Fibroblast of the conjunctiva (primary cell): ENCODE data around the gene OLFML2B.

Experiments
- DNase-seq: peaks from one replicate; pipeline ENCODE4 v3.0.0-alpha.2; 2010; ENCODE audit warnings: low read depth

The OLFML2B gene

DNA sequence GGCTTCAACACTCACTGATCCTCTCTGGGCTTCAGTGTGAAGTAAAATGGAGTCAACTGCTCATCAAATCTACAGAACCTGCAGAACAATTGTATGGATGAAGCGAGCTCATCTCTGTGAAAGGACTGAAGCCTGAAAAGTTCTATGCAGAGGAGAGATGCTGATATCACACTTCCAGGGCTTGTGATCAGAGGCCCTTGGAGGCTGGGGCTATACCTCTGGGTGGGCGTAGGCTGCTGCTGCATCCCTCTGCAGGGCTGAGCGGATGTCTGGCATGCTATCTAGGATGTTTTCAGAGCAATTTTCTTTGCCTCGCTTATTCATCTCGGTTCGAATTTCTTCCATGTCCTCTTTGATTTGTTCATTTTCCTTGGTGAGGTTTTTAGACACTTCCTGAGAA lies 17.6 kb downstream of the OLFML2B start:
- DNase-seq, result no peak

DNA sequence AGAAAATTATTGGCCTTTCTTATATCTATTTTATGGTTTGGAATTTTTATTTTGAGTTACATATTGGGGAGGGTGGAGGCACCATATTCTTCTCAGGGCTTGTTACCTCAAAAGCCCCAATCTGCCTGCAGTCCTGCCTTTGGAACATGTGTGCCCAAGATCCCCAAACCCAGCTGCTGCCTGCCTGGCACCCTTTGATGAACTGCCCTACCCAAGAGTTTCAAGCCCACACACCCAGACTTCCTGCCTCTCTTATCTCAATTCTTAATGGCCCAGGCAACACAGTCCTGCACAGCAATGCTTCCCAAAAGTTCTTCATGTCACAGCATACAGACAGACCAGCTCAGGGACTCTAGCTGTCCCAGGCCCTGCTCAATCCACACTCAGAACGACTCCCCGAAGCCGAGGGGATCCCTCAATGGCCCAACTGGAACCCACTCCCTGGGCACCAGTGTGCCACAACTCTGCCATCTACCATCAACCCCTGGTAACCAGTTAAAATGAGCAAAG lies 19.2 kb downstream of the OLFML2B start:
- DNase-seq, result no peak

DNA sequence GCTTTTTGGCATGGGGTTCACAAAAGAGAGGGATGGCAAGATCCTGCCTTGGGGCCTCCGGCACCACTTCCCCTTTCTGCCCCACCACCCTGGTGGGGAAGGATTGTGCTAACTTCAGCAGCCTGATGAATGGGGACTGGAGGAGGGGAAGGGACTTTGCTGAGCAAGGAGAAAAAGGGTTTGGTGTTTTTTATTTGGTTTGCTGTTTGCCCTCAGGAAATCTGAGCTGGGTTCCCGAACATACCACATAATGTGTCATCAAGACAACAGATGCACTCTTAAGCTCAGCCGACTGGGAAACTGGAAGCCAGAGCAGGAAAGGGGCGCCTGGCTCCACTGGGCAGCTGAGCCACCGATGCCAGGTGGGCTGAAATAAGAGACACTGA lies 19.8 kb downstream of the OLFML2B start:
- peak; percentile 45 for DNase-seq

DNA sequence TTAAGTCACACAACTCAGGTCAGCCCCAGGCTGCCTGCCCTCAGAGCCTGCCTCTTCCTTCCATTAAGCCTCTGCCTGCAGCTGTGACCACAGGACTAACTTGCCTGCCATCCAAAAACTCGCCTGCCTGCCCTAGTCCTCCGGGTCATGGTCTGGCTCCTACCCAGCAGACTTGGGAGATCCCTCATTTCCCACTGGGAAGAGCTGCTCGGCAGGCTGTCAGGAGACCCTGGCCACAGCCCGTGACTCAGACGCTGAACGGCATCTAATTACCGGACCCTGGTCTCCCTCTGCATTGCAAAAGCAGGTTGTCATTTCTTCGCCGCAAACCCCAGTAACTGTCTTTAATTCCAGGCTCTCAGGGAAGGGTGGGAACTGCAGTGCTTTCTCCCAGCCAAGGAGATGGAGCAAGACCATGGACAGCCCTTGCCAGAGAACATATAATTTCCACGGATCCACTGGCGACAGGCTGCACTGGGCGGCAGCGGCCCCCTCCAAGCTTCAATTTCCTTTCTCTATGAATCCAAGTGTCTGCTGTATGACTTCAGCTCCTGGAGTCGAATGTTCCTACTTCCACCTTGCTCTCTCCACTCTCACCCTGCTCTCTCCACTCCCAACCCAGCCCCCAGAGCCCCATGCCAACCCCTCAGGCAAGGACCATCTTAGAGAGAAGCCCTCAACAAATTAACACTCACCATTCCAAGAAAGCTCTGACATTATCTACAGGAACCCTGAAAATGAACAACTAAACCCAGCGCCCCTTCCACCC lies 20.4 kb downstream of the OLFML2B start:
- DNase-seq, result peak; percentile 70

DNA sequence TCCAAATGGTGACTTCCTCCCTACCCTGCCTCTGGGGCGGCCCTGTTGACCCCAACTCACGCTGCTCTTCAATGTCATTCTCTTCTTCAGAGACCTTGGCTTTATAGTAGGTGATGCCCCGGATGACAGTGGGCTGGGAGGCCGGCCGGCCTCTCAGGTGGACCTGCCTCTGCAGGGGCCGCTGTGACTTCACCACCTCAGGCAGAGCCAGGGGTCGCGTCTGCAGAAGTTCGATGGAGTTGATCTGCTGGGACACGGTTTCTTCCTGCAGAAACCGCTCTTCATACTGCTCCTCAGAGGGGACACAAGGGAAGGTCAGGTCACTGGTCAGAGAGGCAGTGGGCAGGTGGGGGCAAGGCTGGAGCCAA lies 23.6 kb downstream of the OLFML2B start:
- DNase-seq, result no peak

DNA sequence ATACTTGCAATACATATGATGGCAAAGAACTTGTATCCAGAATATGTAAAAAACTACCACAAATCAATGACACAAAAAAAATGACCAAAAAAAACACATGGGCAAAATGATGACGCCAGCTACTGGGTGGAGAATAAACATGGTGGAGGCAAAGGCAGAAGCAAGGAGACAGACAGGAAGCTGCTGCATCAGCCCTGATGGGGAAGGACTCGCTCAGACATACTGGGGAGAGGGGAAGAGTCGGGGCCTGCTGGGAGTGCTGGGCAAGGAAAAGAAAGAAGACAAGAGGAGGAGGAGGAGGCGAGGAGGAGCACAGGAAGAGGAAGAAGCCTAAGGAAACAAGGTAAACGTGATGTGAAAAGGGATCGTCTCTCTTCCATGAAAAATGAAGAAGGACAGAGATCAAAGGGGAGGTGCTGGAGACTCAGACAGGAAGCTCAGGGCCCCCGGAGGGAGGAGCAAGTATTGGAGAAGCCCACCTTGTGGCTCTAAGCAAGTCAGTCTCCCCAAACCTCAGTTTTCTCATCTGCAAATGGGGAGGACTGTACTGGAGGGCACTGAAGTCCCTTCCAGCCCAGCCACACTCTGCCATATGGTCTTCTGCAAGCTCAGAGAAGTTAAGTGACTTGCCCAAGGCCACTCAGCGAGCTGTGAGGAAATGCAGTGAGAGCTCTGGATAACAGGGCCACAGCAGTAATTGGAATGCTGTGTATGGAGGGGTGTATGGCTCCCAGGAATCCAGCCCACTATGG lies 24.2 kb downstream of the OLFML2B start:
- DNase-seq, result no peak

DNA sequence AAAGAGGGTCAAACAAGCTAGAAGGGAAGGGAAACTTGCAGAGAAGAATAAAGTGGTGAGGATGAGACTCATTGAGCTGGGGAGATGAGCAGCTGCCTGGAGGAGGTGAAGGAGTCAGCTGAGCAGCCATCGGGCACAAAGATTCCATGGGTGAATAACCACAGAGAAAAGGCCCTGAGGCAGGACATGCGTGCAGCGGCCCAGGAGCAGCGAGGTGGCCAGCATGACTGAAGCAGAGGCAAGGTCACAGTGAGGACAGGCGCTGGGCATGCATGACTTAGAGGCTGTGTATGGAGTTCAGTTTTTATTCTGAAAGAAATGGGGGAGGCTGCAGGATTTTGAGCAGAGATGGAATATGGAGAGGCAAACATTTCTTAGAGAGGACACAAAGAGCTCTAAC lies 24.9 kb downstream of the OLFML2B start:
- no peak for DNase-seq

DNA sequence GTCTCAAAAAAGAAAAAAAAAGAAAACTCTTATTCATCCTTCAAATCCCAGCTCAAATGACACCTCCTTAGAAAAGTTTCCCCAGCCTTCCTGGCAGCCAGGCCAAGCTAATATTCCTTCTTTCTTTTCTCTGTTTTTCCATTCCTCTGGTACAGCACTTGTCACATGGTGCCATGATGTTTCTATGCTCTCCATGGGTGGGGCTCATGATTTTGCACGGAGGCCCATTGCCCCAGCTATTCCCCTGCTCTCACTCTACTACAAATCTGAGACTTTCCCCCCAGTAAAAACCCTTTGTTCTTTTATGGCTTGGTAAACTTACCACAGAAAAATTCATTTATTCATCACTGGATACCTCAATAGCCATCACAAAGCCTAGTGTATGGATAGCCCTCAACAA lies 26.5 kb downstream of the OLFML2B start:
- no peak for DNase-seq

DNA sequence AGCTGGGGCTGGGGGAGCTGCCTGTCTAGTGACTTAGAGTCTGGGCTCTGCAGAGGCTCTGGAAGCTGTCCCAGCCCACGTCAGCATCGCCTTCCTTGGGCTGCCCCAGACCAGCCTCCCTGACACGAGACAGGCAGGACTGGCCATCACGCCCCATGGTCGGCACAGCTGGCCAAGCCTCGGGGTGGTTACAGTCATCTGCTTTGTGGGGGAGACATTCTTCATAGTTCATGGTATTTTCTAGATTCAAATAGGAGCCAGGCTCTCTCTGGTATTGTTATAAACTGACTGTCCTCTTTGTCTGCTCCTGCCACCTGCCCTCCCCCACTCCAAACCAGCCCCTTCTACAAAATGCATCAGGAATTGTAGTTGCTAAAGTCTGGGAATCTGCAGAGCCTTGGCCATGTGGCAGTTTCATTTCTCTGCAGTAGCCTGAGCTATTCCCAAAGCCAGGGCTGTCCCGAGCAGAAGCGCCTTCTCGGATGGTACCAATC lies 29.4 kb downstream of the OLFML2B start:
- DNase-seq, result no peak

DNA sequence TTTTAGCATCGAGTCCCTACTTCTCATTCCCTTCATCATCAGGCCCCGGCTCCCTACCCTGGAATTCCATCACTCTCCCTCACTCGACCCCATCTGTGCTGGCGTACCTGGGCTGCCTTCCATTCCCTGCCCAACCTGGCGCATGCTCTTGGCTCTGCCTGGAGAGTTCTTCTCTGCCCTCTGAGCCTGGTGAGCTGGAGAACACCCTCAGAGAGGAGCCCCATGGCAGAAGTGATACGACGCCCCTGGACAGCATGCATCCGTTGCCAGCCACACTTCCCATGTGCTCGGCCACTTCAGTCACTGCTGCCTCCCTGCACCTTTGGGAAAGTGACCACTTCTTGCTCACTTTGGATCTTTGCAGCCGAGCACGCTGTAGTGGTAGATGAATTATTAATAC lies 30.1 kb downstream of the OLFML2B start:
- no peak for DNase-seq

DNA sequence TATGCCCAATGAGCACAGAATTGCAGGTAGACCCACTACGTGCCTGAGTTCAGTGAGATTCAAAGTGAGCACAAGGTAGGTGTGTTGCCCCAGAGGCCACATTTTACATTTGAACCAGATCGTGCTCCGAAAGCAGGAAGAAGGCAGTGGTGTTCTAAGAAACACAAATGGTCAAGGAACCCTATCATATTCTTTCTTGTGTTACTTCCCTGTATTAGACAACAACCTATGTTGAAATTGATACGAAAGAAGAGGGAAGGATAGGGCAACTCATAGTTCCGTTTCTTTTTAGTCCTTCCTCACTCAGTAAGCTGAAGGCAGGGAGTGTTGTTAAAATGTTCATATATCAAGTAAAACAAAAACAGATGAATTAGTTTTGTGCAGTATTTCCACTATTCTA lies 33.9 kb downstream of the OLFML2B start:
- DNase-seq, result no peak

DNA sequence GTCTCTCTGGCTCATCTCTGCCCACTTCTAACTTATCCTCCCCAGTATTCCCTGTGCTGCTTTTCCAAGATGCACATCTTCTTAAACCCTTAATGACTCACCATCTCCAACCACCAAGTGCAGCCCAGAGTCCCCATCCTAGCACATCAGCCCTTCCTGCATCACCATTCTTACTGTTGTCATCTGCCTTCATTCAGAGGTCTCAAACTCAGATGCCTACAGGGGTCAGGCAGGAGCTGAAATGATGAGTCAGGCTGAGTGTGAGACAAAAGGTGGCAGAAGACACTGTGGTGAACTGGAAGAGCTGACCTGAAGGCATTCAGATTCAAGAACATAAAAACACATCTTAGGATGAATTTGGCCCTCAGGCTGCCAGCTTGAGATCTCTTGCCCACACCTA lies 34.6 kb downstream of the OLFML2B start:
- no peak for DNase-seq

DNA sequence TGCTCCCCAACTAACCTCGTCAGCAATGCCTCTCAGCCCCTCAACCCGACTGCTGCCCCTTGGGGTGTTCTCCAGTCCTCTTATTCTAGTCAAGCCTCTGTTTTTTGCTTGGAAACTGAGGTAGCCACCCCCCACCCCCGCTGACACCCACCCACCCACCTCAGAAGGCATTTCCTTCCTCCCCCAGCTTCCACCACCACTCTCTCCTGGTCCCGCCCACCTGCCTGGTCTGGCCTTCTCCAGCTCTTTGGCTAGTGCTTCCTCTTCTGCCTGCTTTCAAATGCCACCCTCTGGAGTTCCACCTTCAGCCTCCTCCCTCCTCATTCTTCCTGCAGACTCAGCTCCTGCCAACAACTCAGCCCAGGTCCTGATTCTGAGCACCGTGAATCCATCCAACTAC lies 35.3 kb downstream of the OLFML2B start:
- DNase-seq, result no peak

DNA sequence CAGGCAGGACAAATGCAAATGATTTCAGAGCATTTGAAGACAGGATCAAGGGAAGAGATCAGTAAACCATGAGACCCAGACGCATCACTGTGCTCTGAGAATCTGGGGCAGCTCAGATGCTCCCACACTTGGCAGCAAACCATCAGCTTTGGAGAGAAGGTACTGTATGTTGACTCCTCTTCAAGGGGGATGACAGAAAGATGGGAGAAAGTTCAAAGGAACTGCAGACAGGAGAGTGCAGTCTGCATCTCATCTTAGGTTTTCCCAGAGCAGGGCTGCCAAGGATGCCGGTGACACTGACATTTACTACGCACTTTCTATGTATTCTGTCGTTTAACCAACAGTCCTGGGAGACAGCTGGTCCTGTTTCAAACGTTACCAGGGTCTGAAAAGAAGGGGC lies 35.8 kb downstream of the OLFML2B start:
- DNase-seq, result no peak

DNA sequence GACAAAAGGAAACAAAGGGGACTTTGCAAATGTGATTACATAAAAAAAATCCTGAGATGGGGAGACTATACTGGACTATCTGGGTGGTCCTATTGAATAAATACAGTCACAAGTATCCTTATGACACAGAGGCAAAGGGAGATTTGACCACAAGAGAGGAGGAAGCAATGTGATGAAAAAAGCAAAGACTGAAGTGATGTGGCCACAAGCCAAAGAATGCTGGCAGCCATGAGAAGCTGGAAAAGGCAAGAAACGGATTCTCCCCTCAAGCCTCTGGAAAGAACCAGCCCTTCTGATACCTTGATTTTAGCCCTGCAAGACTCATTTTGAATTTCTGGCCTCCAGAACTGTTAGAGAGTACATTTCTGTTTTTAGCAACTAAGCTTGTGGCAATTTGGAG lies 36.4 kb downstream of the OLFML2B start:
- no peak for DNase-seq

DNA sequence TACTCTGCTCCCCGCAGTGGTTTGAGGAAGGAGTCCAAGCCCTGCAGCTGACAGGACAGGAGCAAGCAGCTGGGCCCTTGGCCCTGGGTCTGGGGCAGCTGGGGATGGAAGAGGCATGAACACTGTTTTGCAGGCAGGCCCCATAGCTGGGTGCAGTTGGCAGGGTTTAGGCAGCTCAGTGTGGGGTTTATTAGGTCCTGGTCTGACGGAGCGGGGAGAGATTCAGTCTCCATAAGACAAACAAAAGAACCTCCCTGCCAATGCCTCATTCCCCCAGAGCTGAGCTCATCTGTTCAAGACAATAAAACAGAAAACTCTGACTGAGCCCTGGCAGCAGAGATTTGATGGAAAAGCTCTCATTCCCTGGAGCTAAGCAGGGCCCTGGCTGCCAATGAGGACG lies 37.3 kb downstream of the OLFML2B start:
- peak; percentile 40 for DNase-seq

DNA sequence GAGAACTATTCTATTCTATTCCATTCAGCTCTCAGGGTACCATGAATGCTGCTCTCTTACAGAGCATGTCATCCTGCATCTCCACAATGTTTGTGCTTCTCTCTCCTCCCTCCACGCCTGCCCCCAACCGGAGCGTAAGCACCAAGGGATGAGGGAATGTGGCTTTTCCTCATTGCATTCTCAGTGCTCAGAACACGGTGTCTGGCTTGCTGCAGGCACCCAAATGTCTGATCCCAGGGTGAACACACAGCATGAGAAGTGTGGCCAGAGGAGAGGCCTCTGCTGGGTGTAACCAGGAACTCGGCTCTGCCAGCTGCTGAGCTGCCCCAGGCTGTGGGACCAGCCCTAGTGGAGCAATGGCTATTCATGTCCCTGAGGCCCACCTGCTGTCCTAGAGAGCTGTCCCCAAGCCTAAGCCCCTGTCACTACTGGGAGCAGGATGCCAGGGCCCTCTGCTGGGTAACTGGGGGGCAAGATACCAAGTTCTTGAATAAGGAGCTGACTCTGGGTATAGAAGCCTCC lies 38.3 kb downstream of the OLFML2B start:
- DNase-seq, result no peak

DNA sequence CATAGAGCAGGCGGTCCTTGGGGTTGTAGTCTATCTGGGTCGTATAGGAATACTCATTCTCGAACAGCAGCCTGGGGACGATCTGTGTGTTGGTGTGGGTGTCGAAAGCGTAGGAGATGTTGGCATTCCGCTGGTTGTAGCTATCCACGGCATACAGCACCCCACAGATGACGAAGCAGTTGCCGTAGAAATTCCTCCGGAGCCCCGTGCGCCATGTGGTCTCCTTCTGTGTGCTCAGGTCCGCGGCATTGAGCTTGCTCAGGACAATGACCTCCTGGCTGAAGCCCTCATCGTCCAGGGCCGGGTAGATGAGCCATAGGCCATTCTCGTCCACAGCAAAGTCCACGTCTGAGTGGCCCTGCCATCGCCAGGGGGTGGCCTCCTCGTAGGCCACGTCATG lies 39.9 kb downstream of the OLFML2B start:
- no peak for DNase-seq

DNA sequence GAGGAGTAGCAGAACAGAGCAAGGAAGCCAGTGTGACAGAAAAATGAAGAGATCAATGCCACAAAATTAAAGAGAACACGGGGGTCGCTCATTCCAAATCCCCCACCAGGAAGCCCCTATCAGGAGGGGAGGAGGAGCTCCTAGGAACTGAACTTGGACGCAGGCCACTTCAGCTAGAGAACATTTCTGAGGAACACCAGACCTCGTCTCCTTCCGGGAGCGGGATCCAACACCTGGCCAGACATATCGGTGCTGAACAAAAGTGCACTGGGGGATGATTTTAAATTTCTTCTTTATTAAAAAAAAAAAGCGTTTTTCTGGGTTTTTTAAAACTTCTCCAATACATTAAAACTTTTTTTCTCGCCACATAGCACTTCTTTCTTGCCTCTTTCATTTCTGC lies 40.8 kb downstream of the OLFML2B start:
- no peak for DNase-seq

DNA sequence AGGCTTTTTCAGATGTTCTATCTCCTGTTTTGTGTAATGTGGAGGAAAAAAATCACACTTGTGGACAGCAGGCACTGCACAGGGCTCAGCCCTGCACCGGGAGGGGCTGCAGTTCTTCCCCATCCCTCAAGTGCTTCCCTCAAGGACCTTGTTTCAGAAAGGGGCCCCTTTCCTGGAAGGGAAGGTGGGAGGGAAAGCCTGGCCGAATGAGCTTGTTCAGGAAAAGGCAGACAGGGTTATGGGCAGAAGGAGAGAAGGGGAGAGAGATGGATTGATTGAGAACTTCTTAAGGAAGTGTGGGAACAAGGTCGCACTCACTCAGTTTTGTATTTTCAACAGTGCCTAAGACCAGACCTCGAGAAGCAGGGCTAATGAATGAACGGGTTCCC lies 41.2 kb downstream of the OLFML2B start:
- no peak for DNase-seq

DNA sequence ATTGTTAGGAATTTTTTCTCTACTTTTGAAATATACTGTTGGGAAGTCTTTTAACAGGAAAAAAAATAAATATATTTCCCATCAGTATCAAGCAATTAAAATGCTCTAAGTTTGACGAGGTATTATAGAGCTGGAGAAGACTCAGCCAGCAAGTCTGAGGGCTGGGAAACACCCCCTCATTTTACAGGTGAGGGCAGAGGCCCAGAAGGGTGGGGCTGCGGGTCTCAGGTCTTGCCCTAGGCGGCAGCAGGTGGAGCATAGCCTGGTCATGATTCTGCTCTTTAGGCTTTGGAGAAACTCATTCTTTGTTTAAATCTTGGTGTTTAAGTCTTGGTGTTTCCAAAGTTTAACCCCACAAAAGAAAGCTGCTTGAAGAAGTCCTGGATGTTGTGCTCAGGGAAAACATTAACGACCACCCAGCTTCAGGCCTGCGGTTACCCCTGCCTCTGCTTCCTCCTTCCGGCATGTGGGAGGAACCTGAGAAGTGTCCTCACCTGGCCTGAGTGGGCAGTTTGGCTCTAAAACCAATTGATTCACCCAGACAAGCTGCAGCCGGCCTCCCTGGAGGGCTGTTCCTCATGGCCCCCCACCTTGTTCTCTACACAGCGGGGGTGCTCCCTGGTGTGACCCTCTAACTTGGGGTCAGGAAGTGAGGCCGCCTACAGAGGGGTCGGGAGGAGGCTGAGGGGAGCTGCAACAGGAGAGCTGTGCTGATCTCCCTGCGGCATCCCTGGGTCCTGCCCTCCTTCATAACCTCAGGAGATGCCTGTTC lies 41.7 kb downstream of the OLFML2B start:
- DNase-seq, result no peak

DNA sequence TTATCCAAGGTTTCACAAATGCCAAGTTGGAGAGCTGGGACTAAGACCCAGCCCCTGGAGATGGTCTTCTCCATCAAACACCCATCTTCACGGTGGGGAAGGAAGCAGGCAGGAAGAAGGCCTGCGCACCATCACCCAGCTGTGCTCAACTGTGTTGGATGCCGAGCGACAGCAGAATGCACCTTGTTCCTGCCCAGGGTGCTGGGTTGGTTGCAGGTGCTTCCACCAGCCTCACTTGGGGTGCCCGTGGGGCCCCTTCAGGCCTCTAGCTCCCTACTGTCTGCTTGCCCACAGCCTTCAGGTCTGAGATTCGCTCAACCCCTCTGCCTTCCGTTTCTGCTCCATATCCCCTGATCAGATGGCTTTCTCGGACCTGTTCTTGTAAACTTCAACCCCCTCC lies 42.5 kb downstream of the OLFML2B start:
- no peak for DNase-seq
